ENCODE results near the gene TCF12.

Gene TCF12

DNA sequence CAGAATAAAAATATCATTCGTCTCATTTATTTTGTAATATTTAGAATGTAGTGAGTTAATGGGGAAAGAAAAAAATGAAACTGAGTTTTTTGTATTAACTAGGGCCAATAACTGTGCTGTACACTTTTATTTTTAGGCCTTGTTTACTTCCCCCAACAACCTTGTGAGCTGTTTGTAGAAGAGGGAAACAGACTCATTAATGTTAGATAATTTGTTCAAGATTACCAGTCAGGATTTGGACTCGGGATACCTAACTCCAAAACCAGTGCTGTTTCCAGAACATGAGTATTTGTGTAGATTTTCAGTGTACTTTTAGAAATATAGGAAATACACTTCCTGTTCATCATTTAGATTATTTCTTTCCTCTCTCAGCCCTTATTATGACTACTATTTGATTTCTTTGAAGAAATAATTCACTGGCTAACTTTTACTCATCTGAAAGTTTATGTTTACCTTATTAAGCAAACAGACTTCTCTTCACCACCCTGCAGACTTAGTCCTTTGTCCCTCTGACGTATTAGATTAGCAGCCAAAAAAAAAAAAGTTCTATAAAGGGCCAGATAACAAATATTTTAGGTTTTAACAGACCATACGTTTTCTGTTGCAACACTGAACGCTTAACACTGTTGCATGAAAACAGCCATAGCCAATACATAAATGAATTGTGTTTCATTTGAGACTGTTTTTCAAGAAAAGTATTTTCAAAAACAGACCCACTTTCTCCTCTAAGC is 265.3 kb downstream of the TCF12 start:
- DNase-seq: no peak

DNA sequence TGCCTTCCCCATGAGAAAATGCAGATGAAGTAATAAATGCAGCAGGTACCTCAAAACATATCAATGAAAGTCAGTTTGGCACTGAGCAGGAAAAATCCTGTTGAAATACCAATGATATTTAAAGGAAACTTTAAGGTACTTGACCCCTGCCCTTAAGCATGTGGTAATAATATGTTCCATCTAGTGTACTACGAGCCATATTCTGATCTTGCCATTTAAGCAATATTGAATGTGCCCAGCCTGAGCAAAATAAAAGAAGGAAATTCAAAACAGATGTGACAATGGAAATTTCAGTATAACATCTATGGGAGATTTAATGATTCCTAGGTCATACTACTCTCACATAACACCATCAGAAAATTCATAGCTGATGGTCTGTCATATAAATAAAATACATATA is 266.1 kb downstream of the TCF12 start:
- no peak for DNase-seq

DNA sequence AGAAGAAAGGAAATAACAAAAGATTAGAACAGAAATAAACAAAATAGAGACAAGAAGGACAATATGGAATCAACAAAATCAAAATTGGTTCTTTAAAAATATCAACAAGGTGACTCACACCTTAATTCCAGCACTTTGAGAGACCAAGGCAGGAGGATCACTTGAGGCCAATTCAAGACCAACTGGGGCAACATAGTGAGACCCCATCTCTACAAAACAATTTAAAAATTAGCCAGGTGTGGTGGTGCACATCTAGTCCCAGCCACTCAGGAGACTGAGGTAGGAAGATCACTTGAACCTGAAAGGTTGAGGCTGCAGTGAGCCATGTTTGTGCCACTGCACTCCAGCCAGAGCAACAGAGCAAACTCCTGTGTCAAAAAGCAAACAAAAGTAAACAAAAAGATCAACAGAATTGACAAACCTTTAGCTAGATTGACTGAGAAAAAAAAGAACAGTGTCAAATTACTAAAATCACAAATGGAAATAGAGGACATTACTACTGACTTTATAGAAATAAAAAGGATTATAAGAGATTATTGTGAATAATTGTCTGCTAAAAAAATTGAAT is 267.1 kb downstream of the TCF12 start:
- DNase-seq: no peak

DNA sequence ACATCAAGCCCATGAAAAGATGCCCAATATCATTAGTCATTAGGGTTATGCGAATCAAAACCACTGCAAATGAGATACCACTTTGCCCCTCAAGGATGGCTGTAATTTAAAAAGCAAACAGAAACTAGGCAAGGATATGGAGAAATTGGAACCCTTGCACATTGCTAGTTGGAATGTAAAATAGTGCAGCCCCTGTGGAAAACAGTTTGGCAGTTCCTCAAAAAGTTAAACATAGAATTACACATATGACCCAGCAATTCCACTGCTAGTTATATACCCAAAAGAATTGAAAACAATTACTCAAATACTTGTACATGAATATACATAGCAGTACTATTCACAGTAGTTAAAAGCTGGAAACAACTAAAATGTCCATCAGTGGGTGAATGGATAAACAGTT is 271.0 kb downstream of the TCF12 start:
- DNase-seq: no peak

DNA sequence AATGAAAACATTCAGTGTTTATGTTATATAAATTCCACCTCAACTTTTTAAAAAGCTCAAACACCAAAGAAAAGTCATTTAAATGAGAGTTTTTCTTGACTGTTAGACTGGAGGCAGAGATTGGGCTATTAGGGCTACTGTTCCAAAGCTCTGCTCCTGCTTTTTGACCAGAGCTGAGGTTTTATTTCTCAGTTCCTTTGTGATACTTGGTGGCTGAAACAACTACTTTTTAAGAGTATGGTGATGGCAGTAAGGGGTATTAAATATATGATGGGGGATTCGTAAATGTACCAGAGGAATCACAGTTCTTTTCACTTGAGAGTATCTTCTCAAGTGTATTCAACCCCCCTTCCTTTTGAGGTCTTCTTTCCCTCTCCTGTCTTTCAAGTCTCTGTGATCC is 271.8 kb downstream of the TCF12 start:
- no peak for DNase-seq

DNA sequence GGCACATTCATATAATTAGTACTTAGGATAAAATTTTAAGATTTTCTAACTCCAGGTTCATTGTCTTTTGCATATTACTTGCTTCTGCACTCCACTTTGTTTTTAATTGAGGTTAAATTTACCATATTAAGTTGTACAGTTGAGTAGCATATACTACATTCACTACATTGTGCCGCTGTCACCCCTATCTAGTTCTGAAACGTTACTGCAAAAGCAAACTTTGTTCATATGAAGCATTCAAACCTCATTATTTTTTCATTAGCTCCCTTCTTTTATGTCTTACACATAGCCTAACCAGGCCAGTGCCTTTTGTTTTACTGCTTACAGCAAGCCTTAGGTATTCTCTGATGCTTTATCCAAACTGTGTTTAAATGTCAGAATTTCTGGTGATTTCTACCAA is 274.7 kb downstream of the TCF12 start:
- no peak for DNase-seq

DNA sequence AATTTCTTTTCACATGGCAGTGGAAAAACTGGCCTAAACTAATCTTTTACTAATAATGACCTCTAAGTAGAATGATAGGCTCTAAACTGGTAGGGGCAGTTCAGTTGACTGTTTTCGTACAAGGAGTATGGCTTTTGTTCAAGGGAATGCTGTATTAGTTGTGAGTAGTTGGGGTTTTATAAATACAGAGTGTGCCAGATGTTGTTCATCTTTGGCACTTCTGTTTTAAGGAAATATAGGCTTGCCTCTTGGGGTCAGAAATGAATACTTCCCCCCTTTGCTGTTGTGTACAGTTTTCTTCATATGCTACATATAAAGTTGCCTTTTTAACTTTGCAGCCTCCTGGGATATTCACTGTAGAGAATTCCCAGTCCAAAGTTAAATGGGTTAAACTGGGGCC is 276.9 kb downstream of the TCF12 start:
- DNase-seq: no peak

DNA sequence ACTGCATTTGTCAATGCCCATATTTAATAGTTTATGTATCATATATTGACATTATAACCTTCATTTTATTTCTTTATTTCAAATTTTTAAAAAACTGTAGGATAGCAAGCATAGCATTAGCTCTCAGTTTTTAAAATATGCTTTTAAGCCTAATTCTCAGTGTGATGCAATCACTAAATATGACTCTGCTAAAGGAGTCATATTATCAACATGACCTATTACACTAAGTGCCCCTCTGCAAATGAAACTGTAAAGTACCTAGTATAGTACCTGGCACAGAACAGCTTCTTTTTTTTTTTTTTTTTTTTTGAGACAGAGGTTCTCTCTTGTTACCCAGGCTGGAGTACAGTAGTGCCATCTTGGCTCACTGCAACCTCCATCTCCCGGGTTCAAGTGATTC is 278.4 kb downstream of the TCF12 start:
- DNase-seq: no peak

DNA sequence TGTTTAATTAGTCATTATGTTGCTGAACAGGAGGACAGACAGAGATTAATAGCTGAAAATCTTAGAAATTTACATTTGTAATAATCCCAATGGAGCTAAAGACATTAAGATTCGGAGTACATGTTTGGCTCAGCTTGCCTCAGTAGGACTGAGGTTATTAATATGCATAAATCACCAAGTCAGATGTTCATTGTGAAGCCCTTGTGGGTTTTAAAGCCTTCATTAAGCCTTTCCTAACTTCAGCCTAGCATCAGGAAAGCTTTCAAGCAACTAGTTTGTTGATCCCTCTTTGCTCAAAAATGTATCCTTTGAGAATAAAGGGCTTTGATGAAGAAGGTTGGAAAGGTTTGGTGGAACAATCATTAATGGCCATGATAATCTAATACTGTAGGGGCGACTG is 279.7 kb downstream of the TCF12 start:
- DNase-seq: no peak

DNA sequence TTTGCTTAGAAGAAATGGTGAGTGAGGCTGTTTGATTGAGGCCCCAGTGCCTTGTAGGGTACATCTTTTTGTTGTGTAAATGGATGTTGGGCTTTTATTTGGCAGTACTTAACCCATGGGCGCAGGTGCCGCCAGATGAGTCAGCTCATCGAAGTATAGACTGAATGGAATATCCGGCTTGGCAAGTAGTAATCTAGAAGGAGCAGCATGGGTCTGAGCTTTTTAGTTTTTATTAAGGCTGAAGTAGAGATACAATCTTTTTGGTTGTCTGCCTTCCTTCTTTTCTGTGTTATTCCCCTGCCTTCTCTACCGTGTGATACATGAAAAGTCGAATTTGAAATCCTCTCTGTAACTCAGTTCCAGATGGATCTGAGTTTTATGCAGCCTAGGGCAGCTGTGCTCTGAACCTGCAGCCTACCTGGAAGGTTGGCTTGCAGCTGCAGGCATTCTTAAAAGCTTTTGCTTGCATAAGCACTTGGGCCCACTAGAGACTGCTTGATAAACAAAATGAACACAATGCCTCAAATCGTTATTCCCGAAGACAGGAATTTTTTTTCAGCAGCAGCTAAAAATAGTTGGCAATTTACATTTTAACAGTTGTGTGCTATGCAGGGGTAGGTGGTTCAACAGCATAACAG is 280.3 kb downstream of the TCF12 start:
- no peak for DNase-seq

DNA sequence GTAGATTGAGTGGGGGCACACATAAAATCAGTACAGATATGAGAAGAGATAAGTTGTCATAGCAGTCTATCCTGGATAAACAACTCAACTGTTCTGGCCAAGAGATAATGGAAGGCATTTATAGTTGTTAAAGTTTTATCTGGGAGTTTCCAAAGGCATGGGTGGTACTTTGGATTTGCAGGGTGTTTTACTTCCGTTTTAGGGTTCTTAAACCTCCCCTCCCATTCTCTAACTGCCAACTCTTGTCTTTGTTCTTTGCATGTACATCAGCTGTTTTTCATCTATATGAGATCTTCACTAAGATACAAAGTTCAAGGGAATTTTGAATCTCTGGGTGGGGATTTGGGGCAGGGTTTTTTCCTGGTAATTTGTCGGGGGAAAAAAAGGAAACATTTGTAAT is 283.1 kb downstream of the TCF12 start:
- no peak for DNase-seq

DNA sequence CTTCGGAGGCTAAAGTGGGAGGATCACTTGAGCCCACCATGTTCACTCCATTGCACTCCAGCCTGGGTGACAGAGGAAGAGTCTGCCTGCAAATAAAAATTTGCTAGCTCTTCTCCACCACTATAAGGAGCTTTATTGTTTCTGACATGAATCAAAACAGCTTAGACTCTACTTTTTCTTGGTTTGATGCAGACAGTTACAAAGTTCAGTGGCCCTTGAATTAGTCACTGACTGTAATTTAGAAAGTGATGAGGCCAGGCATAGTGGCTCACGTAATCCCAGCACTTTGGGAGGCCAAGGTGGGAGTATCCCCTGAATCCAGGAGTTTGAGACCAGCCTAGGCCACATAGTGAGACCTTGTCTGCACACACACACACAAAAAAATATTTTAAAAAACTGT is 285.5 kb downstream of the TCF12 start:
- no peak for DNase-seq

DNA sequence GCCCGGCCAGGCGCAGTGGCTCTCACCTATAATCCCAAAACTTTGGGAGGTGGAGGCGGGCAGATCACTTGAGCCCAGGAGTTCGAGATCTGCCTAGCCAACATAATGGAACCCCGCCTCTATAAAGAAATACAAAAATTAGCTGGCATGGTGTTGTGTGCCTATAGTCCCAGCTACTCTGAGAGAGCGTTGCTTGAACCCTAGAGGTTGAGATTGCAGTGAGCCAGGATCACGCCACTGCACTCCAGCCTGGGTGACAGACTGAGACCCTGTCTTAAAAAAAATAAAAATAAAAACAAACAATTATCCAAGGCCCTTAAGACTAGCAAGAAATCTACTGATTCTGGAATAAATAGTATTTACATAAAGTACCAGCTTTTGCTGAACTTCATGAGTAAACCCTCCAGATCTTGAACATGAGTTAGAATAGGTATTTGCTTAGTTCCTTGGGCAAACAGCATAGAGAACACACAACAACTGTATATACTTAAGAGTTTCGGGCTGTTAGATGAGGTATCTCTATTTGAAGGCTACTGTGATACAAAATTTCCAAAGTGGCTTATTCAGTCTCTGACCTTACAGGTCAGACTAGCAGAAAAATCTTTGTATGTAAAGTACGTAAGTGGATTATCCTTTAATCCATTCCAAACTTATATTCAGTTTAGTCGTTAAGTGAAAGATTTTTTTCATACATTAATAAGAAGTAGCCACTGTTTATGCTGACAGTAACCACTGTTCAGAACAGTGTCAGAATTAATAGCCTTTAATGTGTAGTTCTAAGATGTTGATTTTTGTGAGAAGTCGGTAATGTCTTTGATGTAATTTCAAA is 286.8 kb downstream of the TCF12 start:
- DNase-seq: no peak

DNA sequence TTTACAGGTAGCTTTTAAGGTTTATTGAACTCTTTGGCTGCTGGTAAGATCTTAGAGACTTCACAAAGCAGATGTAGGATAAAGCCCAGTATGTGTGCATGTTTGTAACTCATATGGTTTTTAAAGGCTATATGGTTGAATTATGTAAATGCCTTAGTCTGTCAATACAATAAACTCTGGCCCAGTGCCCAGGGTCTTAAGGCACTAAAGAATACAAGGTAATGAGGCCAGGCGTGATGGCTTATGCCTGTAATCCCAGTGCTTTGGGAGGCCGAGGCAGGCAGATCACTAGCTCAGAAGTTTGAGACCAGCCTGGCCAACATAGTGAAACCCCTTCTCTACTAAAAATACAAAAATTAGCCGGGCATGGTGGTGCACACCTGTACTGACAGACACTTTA is 287.6 kb downstream of the TCF12 start:
- no peak for DNase-seq

DNA sequence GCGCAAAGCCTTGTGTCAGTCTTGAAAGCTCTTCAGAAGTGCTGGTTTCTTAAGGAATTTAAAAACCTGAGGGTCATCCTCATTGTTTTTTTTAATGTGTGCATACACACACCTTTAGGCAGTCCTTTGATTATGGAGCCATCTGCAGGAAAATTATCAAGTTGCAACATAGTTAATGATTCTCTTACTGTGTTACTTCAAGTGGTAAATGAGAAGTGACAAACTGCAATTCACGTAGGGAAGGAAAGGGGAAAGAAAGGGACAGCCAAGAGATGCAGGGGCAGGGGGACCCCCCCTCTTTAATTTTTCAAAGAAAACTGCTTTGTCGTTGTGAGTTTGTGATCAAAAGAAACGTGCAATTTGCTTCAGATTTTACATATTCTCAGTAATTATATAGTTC is 295.4 kb downstream of the TCF12 start:
- peak in 1 of 2 donors; percentile 38 for DNase-seq

DNA sequence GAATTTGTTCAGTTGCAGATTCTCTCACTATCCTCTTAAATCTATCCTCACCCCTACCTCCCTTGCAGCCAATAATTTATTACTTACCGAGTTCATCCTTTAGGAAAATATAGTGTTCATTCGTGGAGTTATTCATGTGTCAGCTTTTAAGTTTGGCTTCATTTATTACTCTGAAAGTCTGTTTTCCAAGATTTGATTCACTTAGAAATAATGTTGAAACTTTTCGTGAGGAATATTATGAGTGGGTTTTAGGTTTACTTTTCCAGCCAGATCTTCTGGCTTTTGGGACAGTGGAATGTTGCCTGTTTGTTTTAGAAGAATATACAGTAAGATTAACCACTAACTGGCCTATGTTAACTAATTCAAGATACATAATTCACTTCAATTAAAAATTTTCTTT is 296.9 kb downstream of the TCF12 start:
- DNase-seq: no peak

DNA sequence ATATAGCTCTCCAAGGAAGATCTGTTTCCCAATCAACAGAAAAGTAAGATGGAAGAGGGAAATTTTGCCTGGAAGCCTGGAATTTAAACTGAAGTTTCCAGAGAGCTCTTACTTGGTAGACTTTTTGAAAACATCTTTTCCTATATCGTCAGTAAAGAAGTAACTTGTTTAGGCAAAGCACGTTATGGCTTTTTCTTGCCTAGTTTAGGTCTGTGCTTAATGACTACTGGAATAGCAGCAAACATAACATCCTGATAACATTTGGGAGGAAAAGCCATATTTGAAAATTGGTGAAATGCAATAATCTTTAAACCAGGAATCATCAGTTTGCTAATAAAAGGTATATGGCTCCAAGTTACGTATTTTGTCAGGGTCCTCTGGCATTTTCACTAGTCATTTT is 297.4 kb downstream of the TCF12 start:
- DNase-seq: no peak

DNA sequence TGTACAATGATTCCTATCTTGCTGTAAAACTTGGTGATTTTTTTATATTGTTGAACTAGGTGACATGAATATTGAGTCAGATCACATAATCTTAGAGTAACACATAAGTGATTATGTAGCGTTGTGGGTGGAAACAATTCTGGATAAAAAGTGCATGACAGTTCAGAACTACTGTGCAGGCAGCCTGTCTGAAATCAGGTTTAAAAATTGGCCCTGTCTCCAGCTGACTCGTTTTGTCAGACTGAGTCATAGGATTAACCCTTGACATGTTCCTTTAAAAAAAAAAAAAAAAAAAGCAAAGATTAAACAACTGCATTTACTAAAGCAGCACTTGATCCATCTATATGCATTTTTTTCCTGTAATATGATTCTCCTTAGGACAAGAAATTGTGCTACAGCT is 297.8 kb downstream of the TCF12 start:
- no peak for DNase-seq

DNA sequence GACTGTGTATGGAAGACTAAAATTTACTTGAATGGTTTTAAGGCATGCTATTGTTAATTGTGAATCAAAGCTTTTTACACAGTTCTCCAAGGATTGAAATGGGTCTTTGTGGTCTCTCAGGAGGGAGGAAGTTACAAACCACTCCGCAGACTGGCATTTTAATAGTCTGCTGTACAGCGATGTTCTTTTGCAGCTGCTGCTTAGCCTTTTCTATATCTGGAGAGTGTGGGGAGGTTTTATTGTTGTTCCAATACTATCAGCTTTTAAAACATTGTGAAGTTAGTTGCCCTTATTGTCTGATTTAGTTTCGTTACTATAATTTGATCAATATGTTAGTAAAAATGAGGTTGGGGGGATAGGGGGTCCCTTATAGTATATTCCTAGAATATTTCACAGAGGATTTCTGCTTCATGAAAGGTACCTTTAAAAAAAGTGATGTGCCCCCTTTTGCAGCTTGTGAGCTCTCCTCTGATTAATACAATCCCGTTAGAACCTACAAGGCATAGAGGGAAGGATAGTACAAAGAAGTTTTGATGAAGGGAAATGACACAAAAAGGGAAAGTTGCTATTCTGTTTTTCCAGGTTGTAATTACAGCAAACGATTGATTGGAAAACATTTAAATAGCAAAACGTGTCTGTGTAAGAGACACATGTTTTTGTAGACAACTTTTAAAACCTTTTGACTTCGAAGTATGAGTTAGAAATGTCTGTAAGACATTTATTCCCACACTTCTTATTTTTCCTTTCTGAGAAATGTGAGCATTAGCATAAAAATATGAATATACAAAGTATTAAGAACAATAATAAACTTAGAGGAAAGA is 299.5 kb downstream of the TCF12 start:
- DNase-seq: no peak

DNA sequence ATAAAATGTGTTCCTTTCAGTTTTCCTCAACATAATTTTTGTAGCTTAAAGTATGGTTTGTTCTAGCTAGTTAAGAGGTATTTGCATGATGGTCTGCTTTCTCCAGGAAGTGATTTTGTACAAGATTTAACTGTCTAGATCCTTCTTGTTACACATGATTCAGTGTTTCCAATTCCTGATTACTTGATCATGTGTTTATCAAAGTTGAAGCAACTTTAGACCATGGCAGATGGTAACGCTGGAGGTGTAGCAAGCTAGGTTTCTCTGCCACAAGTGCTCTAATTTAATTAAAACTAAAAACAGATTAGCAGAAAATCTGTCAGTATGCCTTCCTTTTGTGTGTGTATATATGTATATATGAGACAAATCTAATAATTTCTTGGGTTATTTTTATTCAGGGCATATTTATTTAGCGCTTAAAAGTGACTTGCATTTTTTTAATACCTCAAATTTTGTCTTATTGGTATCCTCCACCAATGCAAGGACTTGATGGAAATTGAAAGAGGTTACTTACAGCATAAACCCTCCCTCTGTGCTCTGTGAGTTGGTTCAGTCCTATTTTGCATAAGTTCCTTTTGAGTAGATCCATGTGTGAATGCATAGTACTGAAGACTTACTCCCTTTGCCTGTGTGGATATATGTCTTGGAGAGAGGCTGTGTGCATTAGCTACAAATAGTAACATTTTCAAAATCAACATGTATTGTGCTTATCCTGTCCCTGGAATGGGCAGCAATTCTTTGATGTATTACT is 300.6 kb downstream of the TCF12 start:
- DNase-seq: no peak

DNA sequence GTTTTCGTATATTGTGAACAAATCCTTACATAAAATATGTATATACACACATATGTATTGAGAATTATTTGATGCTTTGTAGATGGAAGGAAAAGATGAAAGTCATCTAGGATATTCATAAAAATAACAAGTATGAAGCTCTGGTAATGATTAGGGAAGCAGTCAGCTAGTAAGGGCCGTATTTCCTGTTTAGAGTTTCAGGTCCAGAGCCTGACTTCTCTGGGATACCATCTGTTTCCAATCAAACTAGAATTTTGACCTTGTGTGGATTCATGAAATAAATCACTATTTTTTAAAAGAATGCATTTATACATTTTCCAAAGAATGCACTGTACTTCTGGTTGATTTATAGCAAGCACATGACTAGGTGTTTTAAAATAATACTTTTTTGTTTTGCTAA is 301.8 kb downstream of the TCF12 start:
- no peak for DNase-seq

DNA sequence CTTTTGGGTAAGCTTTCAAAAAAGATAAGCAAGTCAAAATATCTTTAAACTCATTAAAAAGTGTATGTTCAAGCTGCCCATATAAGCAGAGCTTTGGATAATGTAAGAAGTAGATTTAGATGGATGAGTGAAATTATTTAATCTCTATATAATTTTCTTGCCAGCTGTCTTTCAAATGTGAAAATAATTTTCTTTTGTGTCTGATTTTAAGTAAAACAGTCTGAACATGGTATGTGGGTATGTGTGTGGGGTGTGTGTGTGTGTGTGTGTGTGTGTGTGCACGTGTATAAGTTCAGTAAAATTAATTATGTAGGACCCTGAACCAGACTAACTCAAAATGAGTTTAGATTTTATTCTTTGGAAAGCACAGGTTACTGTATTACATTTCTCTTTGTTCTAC is 302.7 kb downstream of the TCF12 start:
- no peak for DNase-seq
